A375 (cell line): Measurements from ENCODE around the gene TSPAN4. TPM values are rescaled to one million over a fixed set of nuclear protein-coding genes. Genes with fewer than 3 reads are reported as not detected.

Experiments
- small RNA-seq: library from RNA; depleted of rRNA; stranded (forward); fragments of <200 nt; gene quantifications from one replicate; pipeline ENCODE3, GENCODE V24; 2014
- total RNA-seq: library from RNA; depleted of rRNA; stranded (reverse); fragments of >200 nt; shearing (Covaris generic); gene quantifications from 2 replicates; pipeline ENCODE4 v1.2.3, GENCODE V29; 2014; rRNA removed

The TSPAN4 gene, protein sequence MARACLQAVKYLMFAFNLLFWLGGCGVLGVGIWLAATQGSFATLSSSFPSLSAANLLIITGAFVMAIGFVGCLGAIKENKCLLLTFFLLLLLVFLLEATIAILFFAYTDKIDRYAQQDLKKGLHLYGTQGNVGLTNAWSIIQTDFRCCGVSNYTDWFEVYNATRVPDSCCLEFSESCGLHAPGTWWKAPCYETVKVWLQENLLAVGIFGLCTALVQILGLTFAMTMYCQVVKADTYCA
- 130 and 143 TPM in 2 replicates for total RNA-seq

DNA sequence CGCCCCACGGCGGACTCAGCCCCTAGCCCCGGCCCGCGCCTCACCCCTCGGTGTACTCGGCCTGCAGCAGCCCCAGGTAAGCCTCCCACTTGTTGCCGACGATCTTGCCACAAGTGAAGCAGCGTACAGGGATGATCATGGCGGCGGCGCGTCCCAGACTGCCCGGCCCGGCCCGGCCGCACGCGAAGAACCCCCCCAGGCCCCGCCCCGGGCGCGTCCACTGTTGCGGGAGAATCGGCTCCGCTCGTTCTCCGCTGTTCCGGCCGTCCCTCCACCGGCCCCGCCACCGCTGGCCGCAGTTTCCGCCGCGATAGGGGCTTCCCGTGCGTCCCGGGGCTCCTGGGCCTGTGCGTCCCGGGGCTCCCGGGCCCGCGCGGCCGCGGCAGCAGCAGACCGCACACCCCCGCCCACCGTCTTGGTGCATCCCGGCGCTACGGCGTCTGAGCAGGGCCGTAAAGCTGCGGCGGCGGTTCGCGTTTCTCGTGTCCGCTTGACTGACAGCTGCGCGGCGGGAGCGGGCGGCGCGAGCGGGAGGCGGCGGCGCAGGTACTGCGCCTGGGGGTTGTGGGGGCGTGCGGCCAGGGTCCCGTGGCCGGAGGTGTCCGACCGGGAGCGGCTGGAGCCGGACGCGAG lies at the start of gene TSPAN4, which contains the start of gene POLR2L:
Gene TSPAN4, plus strand, starts transcription at position 483 of the 633 bp plus-strand sequence. CDS start 7,453 bp downstream, outside the sequence.
Gene POLR2L, minus strand, starts transcription at position 160 of the 633 bp plus-strand sequence. Its CDS starts 21 bp downstream, at position 139.

DNA sequence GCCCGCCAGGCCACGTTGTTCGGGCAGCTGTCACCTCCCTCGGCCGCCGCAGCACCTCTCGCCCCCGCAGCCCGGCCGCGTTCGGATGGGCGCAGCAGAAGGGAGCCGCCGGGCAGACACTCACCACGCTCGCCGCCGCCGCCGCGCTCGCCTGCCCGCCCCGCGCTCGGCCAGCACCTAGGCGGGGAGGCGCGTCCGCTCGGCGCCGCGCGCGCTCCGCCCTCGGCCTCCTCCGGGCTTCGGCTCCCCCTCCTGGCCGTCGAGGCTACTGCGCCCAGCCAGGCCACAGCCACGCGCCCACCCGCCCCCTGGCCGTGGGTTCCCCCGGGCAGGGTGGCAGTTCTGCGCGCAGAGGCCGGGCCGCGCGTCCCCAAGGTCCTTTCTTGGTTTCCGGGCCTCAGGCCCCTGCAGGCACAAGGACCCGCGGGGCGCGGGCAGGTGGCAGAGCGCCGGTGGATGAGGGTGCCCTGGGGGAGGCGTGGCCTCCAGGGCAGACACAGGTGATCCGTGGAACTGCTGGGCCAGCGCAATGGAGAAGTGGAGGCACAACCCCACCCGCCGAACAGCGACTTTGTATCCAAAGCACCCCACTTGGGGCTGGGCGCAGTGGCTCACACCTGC lies 44.4 kb upstream of the TSPAN4 start, which contains the start of gene SLC25A22:
Gene SLC25A22, minus strand, starts transcription at position 189 of the 621 bp plus-strand sequence. CDS start 3,275 bp downstream, outside the sequence.

DNA sequence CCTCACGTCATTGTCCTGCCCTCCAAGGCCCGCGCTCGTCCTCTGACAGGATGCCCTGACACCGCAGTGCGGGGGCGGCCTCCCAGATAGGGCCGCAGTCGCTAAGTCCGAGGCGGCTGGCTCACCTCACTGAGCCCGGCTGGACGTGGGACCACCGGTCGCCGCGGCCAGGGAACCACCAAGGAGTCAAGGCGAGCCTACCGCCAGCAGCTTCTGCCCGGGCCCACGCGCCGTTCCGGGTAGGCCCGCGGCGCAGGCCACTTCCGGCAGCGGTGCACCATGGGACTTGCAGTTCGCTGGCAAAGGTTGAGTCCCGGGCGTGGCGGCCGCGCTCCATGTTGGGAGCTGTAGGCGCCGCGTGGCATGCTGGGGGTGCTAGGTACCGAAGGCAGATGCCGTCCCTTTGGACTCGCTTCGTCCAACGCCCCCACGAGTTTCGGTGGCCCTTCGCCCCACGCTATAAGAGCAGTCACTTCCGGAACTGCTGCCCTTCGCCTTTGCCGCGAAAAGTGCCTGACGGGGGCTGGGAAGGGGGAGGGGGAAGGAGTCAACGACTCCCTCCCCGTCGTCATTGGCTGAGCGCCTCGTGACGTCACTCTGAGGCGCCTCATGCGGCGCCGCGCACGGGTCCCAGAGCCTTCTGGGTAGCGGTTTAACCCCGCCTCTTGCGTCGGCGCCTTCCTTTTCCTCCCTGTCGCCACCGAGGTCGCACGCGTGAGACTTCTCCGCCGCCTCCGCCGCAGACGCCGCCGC lies 33.2 kb upstream of the TSPAN4 start, which contains the start of gene RPLP2:
Gene RPLP2, plus strand, starts transcription at position 681 of the 753 bp plus-strand sequence. CDS start 268 bp downstream, outside the sequence.

DNA sequence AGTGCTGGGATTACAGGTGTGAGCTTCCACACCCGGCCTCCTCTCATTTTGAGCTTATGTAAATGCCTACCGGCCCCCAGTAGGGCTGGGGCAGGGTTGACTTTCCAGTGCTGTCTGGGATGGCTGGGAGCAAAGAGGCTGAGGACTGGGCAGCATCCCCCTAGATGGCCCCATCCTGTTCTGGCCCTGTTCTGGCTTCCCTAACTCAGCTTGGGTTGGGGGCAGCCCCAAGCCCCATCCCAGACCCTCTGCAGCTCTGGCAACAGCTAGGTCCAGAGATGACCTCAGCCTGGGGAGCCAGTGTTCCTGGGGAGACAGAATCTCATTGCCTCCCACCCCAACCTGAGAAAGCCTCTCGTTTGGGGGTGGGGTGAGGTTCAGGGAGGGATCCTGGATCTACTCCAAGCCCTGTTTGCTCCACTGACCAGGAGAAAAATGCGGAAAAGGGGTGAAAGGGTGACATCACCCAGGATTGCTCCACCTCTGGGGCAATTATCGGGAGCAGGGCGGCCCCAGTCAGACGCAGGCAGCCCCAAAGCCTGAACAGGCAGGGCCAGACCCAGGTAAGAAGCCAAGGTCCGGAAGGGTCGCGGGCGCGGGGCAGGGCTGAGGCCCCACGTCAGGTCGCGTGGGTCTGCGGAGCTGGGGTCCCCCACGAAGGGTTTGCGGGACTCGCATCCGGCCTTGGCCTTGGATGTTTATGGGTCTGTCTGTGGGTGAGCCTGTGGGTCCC lies 24.1 kb upstream of the TSPAN4 start, which contains the start of gene PNPLA2:
Gene PNPLA2, plus strand, starts transcription at position 519 of the 733 bp plus-strand sequence. CDS start 805 bp downstream, outside the sequence.

DNA sequence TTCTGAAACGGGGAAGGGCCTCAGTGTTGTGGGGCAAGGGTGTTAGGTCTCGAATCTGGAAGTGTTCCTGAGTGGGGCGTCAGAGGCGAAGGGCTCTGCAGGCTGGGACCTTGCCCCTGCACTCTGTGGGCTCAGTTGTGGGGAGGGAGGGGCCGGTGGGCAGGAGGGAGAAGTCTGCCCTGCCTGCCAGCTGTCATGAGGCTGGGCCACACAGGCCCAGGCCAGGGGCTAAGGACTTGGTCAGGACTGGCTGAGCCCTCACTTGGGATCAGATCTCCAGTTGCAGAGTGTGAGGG lies 14.8 kb upstream of the TSPAN4 start, which contains the start of gene CRACR2B:
Gene CRACR2B, plus strand, starts transcription at position 23 of the 296 bp plus-strand sequence. CDS start 689 bp downstream, outside the sequence.

DNA sequence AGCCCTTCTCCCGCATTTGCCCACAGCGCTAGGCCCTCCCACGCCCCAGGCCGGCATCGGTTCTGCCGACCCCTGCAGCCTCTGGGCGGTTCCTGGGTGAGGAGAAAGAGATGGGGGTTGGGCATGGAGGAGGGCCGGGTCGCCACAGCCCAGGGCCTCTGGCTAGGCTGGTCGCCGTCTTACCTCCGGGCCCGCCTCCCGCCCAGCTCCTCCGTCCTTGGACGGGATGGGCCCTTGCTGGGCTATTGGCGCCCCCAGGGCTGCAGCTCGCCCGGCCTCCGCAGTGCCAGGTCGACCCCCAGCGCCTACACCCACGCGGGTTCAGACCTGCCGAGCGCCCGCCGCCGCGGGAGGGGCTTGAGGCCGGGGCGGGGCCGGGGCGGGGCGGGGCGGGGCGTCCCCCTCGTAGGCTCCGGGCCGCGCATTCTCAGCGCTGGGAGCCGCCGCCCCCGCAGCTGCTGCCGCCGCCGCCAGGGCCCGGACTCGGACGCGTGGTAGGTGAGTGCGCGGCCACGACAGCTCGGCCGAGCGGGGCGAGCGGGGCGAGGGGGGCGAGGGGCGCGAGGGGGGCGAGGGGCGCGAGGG lies 10.0 kb upstream of the TSPAN4 start, which contains the start of gene CD151:
Gene CD151, plus strand, starts transcription at position 424 of the 585 bp plus-strand sequence. CDS start 3,118 bp downstream, outside the sequence.

DNA sequence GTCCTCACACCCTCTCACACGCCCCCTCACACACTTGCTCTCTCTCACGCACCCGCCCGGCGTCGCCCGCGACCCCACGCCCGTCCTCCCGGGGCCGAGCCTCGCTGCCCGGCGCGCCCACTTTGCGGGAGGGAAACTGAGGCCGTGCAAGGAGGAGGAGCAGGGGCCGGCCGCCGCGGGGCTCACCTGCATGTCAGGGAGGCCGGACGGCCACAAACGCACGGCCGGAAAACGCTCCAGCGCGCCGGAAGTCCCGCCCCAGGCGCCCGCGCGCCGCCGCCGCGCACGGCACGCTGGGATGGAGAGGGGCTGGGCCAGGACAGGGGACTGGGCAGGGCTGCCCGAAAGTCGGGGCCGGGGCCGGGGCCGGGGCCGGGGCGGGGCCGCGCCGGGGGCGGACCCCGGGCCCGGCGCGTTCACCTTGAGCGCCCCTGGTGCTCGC lies 68.0 kb downstream of the TSPAN4 start, which contains the start of gene CHID1:
Gene CHID1, minus strand, starts transcription at position 222 of the 442 bp plus-strand sequence. CDS start 5,994 bp downstream, outside the sequence.

Small RNA genes lying within 50 kb of the gene (small RNA-seq; reads per million reads assigned to genes)
- gene SNORA52: not detected

Other genes with a start within 250 kb of the TSPAN4 start
- gene IRF7, start 226.9 kb upstream of the TSPAN4 start, total RNA-seq: 8.1 and 10.7 TPM in 2 replicates
- not detected in 2 replicates for gene CDHR5, start 217.9 kb upstream of the TSPAN4 start, total RNA-seq
- gene SCT, start 215.7 kb upstream of the TSPAN4 start, total RNA-seq: not detected in 2 replicates
- 0.19 TPM in 1 of 2 replicates, not detected in the other for gene DRD4, start 205.6 kb upstream of the TSPAN4 start, total RNA-seq
- gene DEAF1, start 147.6 kb upstream of the TSPAN4 start, total RNA-seq: 43.5 and 45.1 TPM in 2 replicates
- 14.2 and 18.2 TPM in 2 replicates for gene TMEM80, start 147.0 kb upstream of the TSPAN4 start, total RNA-seq
- gene EPS8L2, start 136.6 kb upstream of the TSPAN4 start, total RNA-seq: 30.5 and 31.8 TPM in 2 replicates
- gene TALDO1, start 95.4 kb upstream of the TSPAN4 start, total RNA-seq: 109 and 117 TPM in 2 replicates
- gene GATD1, start 65.4 kb upstream of the TSPAN4 start, total RNA-seq: 24.0 and 30.7 TPM in 2 replicates
- 2.1 and 3.8 TPM in 2 replicates for gene CEND1, start 52.8 kb upstream of the TSPAN4 start, total RNA-seq
- 39.2 and 39.5 TPM in 2 replicates for gene SLC25A22, start 44.6 kb upstream of the TSPAN4 start, total RNA-seq
- gene PIDD1, start 37.6 kb upstream of the TSPAN4 start, total RNA-seq: 10.0 and 11.3 TPM in 2 replicates
- gene RPLP2, start 32.9 kb upstream of the TSPAN4 start, total RNA-seq: 1,005 and 1,072 TPM in 2 replicates
- gene PNPLA2, start 23.9 kb upstream of the TSPAN4 start, total RNA-seq: 42.8 and 50.9 TPM in 2 replicates
- gene CRACR2B, start 14.9 kb upstream of the TSPAN4 start, total RNA-seq: 0.04 and 0.11 TPM in 2 replicates
- gene CD151, start 9.9 kb upstream of the TSPAN4 start, total RNA-seq: 225 and 229 TPM in 2 replicates
- 380 and 388 TPM in 2 replicates for gene POLR2L, start 323 bp upstream of the TSPAN4 start, total RNA-seq
- 29.1 and 33.9 TPM in 2 replicates for gene CHID1, start 68.0 kb downstream of the TSPAN4 start, total RNA-seq
- gene AP2A2, start 83.0 kb downstream of the TSPAN4 start, total RNA-seq: 15.7 and 17.7 TPM in 2 replicates
- 0.08 TPM in 1 of 2 replicates, not detected in the other for gene MUC6, start 193.9 kb downstream of the TSPAN4 start, total RNA-seq
- 0.03 and 0.04 TPM in 2 replicates for gene MUC2, start 232.0 kb downstream of the TSPAN4 start, total RNA-seq